PFSK-1 (cell line): ENCODE data around the gene CIAO2B.

Experiments used
- POLR2AphosphoS5 ChIP-seq: IDR thresholded peaks from 2 replicates; pipeline ENCODE4 v1.6.1; 2012; ENCODE audit warnings: low read depth, mild to moderate bottlenecking, control low read depth, low read length, moderate library complexity
- REST ChIP-seq, 2 experiments: IDR thresholded peaks; 2 replicates each; pipeline versions ENCODE4 v1.6.1 to v1.8.0; 2011 to 2012; ENCODE audit warnings: low read depth in 2 of 2, low read length in 2 of 2, control low read depth in 1 of 2, inconsistent platforms in 1 of 2, mild to moderate bottlenecking in 1 of 2, moderate library complexity in 1 of 2; ENCODE audit not compliant: insufficient read depth in 1 of 2

GRCh38 chr16:66948134-66948836, 14.1 kb upstream of the CIAO2B start:
- no peak for TF ChIP-seq POLR2AphosphoS5
- TF ChIP-seq REST (IDR thresholded peaks at IDR 0.05; ENCODE audit: insufficient read depth in 1 of 2, low read depth in 2 of 2, low read length in 2 of 2) = no peak
